Endometrium (tissue), 2 donors: ENCODE measurements around the gene PKP4.

ENCODE experiments used
- FAIRE-seq: peaks from 2 replicates; lab custom pipeline; 2012; peaks lifted over from hg19 to GRCh38; lab: Jason Lieb, UNC
- donor health status: control.
- donor health status: control.

Gene PKP4

DNA sequence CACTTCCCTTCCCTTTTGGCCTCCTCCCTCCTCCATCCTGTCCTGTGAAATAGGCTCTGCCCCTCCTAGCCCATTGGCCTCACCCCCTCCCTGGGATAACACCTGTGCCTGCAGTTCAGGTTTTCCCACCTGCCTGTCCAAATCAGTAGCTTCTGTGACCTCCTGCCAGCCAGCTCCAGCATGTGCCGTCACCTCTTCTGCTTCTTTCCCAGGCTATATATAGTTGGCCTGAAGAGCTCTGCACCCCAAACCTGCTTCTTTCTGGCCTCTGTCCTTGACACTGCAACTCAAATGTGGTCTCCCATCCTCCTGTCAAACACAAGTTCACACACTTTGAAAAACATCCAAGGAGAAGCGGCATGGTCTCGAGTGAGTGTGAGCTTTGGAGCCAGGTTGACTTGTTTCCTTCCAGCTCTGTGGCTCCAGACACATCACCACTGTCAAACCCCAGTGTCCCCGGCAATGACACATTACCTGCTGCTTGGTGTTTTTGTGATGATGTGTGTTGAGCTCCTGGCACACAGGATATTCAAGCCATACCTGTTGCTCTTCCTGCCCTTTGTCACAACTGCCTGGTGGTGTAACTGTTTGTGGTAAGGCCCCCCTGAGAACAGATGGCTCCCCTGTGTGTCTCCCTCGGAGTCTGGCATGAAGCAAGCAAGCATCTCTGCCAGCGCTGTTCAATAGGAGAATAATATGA, 194.8 kb downstream of the PKP4 start:
- FAIRE-seq, result no peak

- FAIRE-seq, result no peak
Observed at GRCh38 chr2:158655628-158656027, 198.9 kb downstream of the PKP4 start.

- no peak for FAIRE-seq
Observed at GRCh38 chr2:158656492-158657229, 199.9 kb downstream of the PKP4 start.

- no peak for FAIRE-seq
Observed at GRCh38 chr2:158658396-158658795, 201.6 kb downstream of the PKP4 start.

- no peak for FAIRE-seq
Observed at GRCh38 chr2:158659483-158659882, 202.7 kb downstream of the PKP4 start.

GRCh38 chr2:158661231-158661630, 204.5 kb downstream of the PKP4 start:
- FAIRE-seq, result no peak

DNA sequence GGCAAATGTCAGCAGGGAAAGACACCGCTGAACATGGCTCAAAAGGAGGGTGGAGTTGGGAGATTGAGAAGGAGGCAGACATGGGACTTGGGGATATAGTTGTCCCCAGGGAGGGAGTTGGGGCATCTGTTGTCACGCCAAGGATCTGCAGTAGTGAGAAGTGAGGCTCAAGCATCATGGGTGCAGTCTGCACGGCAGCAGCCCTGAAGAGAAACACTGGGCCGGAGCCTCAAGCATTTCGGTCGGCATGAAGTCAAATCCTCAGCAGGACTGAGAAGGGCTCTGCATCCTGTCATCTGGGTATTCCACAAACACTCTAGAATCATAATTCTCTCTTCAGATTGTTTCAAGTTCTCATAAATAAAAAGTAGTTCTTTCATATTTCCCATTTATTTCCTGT, 205.7 kb downstream of the PKP4 start:
- no peak for FAIRE-seq

GRCh38 chr2:158663796-158664195, 207.0 kb downstream of the PKP4 start:
- FAIRE-seq, result no peak

DNA sequence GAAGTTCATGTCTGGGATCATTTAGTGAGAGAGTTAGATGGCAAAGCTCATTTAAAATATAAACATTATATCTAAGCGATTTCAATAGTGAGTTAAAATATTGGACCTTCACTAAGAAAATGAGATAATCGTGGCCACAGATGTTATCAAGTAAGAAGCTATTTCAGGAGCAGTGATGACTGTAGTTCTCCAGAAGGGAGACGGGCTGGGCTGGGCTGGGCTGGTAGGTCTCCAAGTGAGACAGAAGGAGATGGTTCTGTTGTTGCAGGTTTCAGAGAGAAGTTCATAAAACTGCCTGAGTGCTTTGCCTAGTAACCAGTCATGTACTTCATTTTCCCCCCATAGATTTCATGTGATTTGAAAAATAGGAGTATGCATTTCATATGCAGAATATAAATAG, 208.2 kb downstream of the PKP4 start:
- FAIRE-seq, result no peak

GRCh38 chr2:158665536-158666302, 209.0 kb downstream of the PKP4 start:
- FAIRE-seq, result no peak

DNA sequence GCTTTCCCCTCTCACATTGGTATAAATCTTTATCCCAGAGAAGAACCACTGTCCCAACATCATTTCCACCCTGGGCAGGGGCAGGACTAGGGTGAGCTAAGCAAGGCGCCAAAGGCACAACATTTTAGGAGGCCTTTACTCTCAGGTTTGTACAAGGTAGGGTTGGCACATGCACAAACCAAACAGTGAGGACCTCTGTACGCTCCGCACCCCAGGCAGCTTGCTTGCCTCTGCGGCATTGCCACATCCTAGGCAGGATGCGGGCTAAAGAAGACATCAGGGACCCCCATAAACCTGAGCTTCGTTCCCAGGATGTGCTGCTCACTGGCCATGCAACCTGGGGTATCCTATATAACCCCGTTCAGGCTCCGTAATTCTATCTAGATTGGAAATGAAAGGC, 210.2 kb downstream of the PKP4 start:
- no peak for FAIRE-seq

DNA sequence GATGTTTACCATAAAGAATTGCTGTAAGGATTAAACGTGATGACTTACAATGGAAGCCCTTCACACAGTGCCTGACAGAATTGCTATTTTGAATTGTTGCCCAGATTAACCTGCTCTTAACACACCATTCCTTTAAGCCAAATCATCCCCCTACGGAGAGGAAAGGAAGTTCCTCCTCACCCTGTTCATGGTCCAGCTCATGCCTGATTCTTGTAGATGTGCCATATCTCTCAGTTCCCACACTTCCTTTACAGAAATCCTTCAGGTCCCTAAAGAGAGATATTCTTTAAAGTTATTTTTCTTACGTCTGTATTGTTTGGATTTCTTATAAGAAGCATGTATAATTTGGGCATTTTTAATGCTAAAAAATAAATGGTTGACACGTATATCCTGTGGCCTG, 210.8 kb downstream of the PKP4 start:
- FAIRE-seq, result no peak

- no peak for FAIRE-seq
Observed at GRCh38 chr2:158668001-158668765, 211.4 kb downstream of the PKP4 start.

GRCh38 chr2:158670292-158670691, 213.5 kb downstream of the PKP4 start:
- no peak for FAIRE-seq

- no peak for FAIRE-seq
Observed at GRCh38 chr2:158671360-158672245, 214.9 kb downstream of the PKP4 start.

GRCh38 chr2:158676295-158676694, 219.5 kb downstream of the PKP4 start:
- no peak for FAIRE-seq

DNA sequence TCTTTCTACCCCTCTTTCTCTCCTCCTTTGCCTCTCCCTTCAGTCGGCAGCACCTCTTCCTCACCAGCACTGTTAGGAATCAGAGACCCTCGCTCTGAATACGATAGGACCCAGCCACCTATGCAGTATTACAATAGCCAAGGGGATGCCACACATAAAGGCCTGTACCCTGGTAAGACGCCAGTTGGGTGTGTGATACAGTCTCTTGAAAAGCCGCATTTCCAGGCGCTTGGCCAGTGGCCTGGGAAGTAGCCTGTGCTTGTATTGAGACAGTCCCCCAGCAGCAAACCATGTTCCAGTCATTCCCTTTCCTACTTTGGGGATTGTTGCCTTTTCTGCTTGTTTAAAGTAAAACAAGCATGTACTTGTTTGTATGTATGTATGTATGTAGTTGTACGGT, 219.9 kb downstream of the PKP4 start:
- no peak for FAIRE-seq

DNA sequence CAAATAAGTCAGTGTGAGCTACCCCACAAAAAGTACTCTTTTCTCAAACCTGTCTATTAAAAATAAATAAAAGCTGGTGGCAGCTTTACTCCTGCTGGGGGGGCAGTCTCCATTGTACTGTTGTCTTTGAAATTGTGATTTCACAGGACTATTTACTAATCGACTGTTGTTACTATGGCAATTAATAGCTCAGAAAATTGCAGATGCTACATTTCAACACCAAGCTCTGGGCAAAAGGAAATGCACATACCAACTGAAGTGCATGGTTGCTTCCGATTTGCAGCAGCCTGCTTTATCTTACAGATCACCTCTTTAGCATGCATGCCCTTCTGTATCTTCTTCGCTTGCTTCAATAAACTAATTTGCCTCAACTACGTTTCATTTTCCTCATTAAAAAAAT, 220.8 kb downstream of the PKP4 start:
- FAIRE-seq, result no peak

- FAIRE-seq, result no peak
Observed at GRCh38 chr2:158681816-158682215, 225.1 kb downstream of the PKP4 start.

GRCh38 chr2:158685646-158686045, 228.9 kb downstream of the PKP4 start:
- FAIRE-seq, result no peak

GRCh38 chr2:158686210-158686691, 229.5 kb downstream of the PKP4 start:
- no peak for FAIRE-seq
